HG03039 (cell line): Measurements from ENCODE around the gene CD3D.
"Not testable (repeated sequence)": the region's sequence is repeated elsewhere in the genome, so short reads cannot be mapped to it uniquely, and the experiment has no call there.

Experiments used
- ATAC-seq: cut with Tn5 transposase; IDR thresholded peaks from one replicate; pipeline ENCODE4 v1.9.1; 2021; ENCODE audit warnings: mild to moderate bottlenecking, moderate library complexity; ENCODE audit not compliant: unreplicated experiment

CD3D gene

DNA sequence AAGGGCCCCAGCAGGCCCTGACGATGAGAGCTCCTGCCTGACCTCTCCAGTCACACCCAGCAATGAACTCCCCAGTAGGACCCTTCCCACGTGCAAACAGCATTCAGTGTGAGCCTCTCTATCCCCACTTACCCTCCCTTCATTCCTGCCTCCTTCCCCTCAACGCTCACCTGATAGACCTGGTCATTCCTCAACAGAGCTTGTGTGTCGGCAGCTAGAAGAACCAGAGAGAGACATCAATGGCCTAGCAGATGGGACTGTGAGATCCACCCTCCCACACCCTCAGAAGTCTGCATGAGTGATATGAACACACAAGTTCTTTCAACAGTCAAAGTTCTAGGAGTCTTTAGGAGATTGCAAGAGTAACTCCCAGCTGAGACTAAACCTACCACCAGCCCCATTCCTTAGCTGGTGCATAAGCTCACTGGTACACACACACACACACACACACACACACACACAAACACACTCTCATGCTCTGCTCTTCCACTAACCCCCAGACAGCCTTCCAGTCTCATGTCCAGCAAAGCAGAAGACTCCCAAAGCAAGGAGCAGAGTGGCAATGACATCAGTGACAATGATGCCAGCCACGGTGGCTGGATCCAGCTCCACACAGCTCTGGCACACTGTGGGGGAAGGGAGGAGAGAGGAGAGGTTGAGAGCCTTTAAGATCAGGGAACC is 3.1 kb downstream of the CD3D start:
- no peak for ATAC-seq

DNA sequence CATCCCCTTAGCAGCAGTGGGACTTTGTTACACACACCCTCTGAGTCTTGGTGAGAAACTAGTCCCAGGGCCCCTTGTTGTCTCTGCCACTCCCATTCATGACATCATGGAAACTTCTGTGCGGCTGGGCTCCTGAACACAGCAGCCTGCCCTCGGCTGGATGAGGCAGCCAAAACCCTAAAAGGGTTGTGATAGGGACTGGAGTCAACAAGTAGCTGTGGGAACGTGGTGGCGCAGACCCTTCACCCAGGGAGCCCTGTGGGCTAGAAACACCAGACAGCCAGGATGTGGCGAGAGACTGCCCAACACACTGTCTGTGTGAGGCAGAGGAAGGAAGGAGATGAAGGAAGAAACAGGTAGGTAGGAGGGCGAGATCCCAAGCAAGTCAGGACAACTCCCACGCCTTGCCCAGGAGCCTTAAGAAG is 3.9 kb downstream of the CD3D start:
- ATAC-seq = no peak

DNA sequence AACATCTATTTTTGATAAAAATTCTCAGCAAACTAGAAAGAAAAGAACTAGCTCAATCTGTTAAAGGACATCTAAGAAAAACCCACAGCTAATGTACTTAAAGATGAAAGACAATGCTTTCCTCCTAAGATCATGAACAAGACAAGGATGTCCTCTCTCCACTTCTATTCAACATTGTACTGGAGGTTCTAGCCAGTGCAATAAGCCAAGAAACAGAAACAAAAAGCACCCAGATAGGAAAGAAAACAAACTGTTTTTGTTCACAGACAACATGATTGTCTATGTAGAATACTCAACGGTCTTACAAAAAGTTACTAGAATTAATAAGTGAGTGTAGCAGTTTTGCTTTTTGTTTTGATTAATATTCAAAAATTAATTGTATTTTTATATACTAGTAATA is 7.8 kb downstream of the CD3D start:
- no peak for ATAC-seq

DNA sequence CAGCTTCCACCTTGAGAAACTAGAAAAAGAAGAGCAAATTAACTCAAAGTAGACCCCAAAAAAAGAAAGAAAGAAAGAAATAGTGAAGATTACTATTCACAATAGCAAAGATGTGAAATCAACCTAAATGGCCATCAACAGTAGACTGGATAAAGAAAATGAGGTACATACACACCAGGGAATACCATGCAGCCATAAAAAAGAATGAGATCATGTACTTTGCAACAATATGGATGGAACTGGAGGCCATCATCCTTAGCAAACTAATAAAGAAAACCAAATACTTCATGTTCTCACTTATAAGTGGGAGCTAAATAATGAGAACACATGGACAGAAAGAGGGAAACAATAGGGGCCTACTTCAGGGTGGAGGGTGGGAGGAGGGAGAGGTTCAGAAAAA is 13.8 kb downstream of the CD3D start:
- no peak for ATAC-seq

DNA sequence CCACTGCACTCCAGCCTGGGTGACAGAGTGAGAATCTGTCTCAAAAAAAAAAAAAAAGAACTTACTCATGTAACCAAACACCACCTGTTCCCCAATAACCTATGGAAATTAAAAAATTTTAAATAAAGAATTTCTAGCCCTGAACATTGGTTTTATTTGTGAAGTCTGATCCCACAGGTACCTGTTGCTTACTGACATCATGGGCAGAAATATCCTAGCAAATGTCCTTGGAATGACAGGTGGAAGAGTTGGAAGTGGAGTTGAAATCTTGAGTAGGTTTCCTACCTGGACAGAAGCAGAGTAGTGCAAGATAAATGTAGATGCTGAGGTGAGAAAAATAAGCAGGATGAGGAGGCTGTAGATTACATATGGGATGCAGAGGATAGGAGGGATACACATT is 17.2 kb downstream of the CD3D start:
- no peak for ATAC-seq

DNA sequence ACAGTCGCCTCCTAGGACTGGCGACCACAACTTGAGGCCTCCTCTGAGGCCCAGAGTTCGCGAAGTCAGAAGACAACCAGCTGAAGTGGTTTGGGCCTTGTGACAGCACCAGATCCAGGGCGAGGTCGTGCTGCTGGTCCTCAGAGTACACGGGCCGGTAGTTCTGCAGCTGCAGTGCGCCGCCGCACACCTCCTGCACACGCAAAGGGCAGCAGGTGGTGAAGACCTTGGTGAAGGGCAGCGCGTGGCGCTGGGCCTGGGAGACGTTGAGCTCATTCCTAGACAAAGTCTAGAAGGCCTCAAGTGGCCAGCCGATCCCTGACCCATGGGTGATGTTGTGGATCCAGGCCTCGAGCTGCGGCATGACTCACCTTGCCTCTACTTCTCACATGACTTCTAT is 19.8 kb downstream of the CD3D start:
- ATAC-seq = no peak

DNA sequence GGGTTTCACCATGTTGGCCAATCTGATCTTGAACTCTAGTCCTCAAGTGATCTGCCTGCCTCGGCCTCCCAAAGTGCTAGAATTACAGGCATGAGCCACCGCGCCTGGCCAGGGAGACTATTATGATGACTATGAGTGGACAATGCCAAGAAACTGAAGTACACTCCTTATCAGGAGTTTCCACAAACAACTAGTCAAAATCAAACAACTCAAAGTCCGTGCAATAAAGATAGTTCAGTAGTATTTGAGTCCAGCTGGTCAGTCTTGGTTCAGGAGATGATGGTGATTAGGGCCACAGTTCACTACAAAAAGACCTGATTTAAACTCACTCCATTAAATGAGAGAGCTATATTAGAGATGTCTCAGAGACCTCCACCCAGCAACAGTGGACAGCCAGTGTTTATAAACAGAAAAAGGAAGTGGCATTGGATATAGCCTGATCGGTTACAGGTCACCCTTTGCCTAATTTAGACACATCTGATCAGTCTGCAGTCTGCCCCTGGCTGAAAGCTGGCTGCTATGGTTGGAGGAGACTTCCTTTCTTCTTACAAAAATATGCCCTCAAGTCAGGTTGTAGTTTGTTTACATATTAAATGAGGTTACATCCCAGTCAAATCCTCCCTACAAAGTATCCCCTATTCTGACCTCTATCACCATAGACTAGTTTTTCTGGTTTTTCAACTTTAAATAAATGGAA is 21.0 kb downstream of the CD3D start:
- no peak for ATAC-seq

DNA sequence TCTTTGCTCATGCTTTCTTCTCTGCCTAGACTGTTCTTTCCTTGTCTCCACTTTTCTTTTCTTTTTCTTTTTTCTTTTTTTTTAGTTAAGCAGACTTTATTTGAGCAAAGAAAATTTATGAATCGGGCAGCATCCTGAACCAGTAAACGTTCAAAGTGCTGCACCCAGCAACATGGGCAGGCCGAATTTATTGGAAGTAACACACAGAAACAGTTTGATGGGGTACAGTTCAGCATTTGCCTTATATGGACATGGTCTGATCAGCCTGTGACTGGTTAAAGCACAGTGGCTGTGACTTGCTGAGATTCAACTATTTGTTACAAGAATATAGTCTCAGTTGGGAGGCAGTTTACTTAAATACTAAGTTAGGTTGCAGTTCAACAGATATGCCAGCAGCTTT is 22.0 kb downstream of the CD3D start:
- no peak for ATAC-seq

DNA sequence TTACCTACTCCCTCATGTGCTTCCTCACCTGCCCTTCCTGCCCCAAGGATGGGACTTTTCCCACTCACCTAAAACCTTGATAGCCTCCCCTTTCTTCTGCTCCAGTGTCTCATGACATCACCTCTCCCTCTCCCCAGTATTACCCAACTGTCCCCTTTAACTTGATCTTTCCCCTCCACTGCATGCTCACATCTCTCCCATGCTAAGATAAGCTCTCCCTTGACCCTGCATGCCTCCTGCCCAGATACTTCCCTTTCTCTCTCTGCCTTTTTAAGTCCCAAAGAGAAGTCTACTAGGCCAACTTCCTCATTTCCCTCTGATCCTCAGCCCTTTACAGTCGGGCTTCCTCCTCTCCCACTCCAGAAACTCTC is 23.2 kb downstream of the CD3D start:
- no peak for ATAC-seq

DNA sequence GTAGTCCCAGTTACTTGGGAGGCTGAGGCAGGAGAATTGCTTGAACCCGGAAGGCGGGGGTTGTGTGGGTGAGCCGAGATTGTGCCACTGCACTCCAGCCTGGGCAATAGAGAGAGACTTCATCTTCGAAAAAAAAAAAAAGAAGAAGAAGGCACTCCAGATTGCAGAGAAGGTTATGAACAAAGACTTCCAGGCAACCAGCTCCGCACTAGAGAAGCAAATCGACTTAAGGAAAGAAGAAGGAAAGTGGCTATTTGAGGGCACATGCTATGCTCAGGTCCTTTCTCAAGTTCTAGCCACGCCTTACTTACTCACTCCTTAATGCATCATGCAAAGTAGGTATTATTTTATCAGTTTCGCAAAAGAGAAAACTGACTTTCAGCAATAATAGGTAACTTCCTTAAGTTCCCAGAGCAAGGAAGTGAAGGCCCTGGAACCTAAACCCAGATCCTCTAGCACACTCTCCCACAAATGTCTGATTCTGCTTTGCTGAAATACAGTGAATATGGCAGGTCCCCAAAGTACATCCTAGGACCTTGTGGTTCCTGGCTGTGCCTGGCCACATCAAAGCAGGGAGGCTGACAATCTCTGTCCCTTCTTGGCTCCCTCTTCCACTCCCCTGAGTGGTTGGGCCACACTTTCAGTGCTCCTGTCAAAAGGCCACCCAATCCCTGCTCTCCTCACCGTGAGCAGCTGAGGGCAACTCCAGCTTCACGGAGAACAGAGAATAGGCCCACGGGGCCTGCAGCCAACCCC is 23.7 kb downstream of the CD3D start:
- ATAC-seq = no peak

DNA sequence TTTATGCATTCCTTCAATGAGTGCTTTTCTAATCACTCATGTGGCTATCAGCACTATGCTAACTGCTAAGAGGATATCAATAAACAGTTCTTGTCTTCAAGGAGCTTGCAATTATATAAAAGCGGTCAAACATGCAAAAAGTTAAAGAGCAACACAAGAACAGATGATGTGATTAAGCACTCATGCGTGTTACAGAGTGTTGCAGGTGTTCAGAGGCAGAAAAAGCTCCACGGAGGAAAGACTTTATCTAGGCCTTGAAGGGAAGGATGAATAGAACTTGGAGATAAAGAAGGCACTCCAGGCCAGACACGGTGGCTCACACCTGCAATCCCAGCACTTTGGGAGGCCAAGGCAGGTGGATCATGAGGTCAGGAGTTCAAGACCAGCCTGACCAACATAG is 24.4 kb downstream of the CD3D start:
- no peak for ATAC-seq

DNA sequence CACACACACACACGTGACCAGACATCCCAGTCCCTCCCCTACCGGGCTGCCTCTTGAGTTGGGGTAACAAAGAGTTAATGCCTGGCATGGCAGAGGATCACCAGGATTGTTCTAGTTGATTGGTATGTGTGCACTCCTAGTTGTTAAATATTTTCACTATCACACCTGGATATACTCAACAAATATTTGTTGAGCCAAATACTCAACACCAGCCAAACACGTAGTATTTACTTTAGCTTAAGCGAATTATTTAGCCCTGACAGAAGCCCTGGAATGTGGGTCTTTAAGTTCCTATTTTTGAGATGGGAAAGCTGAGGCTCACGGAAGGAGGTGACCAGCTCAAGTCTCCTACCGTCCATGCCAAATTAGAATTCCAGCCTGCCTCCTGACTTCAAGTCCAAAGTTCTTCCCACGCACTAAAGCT is 27.5 kb downstream of the CD3D start:
- no peak for ATAC-seq

DNA sequence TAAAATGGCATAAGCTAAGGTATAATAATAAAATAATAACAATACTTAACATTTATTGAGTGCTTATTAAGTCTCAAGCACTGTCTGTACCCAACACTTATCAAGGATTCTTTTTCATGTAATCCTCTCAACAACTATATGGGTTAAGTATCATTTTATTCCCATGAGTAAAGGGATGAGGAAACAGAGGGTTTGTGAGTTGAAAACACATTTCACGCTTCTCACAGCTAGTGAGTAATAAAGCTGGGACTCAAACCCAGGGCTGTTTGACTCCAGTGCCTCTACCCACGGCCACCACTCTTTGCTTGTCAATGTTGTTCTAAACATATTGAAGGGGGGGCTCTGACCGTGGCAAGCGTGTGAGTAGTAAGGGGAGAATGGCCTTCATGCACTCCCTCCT is 29.3 kb downstream of the CD3D start:
- no peak for ATAC-seq

DNA sequence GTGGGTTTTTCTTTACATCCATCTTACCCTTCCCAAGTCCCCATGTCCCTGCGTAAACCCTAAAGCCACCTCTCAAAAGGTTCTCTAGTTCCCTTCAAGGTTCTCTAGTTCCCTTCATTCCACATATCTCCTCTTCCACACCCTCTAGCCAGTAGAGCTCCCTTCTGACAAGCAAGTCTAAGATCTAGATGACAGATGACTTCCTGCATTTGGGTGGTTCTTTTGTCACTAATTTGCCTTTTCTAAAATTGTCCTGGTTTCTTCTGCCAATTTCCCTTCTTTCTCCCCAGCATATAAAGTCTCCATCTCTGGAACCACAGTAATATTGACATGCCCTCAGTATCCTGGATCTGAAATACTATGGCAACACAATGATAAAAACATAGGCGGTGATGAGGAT is 30.2 kb downstream of the CD3D start:
- ATAC-seq = no peak

DNA sequence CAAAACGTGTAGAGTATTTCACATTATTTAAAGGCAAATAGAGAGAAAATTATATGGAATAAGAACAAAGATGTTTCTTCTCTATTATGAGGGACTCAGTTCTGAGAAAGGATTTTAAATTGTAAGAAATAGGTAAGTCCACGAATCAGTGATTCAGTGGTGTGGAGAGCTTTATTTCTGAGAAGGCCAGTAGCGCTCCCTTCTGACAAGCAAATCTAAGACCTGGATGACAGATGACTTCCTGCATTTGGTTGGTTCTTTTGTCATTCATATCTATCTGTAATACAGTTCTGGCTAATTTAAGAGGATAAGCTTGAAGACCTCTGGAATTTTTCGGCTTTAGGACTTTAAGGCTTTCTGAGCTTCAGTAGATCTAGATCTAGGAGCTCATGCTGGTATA is 31.0 kb downstream of the CD3D start:
- no peak for ATAC-seq

DNA sequence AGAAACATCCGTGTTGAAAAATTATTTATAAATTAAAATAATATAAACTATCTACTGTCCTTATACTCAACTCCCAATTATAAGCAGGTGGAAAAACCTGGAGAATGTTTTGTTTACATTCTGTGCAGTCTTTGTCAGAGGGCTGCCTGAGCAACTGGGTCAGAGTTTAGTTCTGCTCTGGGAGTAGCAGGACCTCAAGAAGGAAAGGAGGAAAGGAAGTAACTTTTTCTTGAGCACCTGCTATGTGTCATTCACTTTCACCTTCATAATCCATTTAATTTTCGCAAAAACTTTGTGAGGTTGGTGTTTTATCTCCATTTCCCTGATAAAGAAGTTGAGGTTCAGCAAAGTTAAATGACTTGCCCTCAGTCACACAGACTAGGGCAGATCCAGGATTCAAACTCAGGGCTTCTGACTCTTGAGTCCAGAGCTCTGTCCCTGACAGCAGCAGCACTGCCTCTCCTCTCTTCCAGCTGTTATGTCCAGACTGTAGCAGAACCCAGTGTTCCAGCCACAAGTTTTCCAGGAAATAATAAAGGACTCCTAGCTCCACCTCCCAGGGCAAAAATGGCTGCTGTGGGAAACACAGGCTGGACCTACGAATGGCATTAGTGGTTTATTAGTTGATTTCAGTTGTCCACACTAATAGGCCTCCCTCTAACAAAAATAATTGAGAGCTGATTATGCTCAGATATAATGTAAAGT is 31.6 kb downstream of the CD3D start:
- ATAC-seq = no peak

DNA sequence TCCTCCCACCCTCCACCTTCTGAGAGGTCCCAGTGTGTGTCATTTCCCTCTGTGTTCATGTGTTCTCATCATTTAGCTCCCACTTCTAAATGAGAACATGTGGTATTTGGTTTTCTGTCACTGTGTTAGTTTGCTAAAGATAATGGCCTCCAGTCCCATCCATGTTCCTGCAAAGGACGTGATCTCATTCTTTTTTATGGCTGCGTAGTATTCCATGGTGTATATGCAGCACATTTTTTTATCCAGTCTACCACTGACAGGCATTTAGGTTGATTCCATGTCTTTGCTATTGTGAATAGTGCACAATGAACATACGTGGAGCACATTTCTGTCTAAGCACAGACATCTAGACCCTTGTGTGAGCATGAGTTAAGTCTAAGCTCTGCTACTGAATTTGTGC is 32.2 kb downstream of the CD3D start:
- ATAC-seq = no peak

DNA sequence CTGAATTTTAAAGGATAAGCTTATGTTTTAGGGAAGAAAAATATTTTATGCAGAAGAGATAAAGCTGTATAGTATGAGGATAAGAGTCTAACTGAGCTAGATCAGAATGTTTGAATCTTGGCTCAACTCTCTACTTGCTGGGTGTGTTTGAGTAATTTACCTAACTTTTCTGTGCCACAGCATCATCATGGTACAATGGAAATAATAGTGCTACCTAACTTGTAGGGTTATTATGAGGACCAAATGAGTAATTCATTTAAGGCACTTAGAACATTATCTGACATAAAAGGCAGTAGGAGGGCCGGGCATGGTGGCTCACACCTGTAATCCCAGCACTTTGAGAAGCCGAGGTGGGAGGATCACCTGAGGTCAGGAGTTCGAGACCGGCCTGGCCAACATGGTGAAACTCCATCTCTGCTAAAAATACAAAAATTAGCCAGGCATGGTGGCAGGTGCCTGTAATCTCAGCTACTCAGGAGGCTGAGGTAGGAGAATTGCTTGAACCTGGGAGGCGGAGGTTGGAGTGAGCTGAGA is 33.4 kb downstream of the CD3D start:
- ATAC-seq = not testable (repeated sequence)

DNA sequence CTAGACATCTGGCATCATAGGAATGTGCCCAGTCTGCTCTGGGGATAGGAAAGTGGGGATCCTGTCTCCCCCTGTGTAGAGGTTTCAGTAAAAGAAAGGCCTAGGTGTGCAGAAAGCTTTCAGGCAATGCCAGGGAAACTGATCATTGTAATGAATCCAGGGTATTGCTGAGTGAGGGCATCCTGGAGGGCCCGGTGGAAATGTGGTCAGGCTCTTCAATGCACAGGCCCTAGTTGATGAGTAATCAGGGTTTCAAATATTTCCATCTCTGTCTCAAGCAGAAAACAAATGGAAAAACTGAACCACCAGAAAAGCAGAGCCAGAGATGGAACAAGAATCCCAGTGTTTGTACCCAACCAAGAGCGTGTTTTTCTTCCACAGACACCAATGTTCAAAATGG is 35.9 kb downstream of the CD3D start:
- no peak for ATAC-seq

DNA sequence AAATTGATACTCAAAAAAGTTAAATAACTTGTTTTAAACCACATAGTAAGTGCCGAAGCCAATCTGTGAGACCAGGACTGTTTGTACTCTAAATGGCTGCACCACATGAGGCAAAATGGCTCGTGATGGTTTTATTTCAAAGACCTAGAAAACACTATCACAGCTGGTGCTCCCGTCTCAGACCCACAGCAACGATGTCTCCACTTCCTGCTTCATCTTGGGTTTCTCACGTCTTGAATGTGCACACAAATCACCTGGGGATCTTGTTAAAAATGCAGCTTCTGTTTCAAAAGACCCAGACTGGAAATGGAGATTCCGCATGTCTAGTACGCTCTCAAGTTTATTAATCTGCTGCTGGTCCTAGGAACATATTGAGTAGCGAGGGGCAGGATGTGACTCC is 36.8 kb downstream of the CD3D start:
- no peak for ATAC-seq

DNA sequence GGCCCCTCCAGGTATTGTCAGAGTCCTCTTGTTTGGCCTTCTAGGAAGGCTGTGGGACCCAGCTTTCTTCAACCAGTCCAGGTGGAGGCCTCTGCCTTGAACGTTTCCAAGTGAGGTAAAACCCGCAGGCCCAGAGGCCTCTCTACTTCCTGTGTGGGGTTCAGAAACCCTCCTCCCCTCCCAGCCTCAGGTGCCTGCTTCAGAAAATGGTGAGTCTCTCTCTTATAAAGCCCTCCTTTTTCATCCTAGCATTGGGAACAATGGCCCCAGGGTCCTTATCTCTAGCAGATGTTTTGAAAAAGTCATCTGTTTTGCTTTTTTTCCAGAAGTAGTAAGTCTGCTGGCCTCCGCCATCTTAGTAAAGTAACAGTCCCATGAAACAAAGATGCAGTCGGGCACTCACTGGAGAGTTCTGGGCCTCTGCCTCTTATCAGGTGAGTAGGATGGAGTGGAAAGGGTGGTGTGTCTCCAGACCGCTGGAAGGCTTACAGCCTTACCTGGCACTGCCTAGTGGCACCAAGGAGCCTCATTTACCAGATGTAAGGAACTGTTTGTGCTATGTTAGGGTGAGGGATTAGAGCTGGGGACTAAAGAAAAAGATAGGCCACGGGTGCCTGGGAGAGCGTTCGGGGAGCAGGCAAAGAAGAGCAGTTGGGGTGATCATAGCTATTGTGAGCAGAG is 37.8 kb downstream of the CD3D start, which contains the start of gene CD3E:
TSS of gene CD3E (plus strand) at position 163 of the 681 bp plus-strand sequence. CDS start at position 386, 223 bp downstream.
- no peak for ATAC-seq
